GM23338 (cell line): Measurements from ENCODE around the gene C11orf21. TPM values are rescaled to one million over a fixed set of nuclear protein-coding genes. Genes with fewer than 3 reads are reported as not detected.

Experiments
- ATAC-seq: fragments of 200-7000 bp; cut with Tn5 transposase; 3 replicates; pipeline ENCODE4 v1.9.1; 2020
- DNase-seq: peaks from one replicate; pipeline ENCODE4 v3.0.0-alpha.2; 2015; ENCODE audit warnings: low spot score
- H2AFZ ChIP-seq: fragments of 200-600 bp; sonication (generic); 2 replicates; pipeline ENCODE4 v1.8.0; 2016; ENCODE audit warnings: antibody characterized with exemption, mild to moderate bottlenecking, moderate library complexity
- H3F3A ChIP-seq: fragments of 200-600 bp; sonication (generic); replicated peaks from 2 replicates; pipeline ENCODE4 v1.8.0; 2017; ENCODE audit warnings: antibody characterized with exemption, mixed run types, low read depth
- H3K27ac ChIP-seq: fragments of 200-600 bp; sonication (generic); 2 replicates; pipeline ENCODE4 v1.6.1; 2016; ENCODE audit warnings: low read depth
- H3K27me3 ChIP-seq: fragments of 200-600 bp; sonication (generic); 2 replicates; pipeline ENCODE4 v1.8.0; 2016; ENCODE audit warnings: mild to moderate bottlenecking, mixed run types, moderate library complexity; ENCODE audit not compliant: insufficient read depth
- H3K36me3 ChIP-seq: fragments of 200-600 bp; sonication (generic); 2 replicates; pipeline ENCODE4 v1.8.0; 2016; ENCODE audit warnings: mild to moderate bottlenecking; ENCODE audit not compliant: insufficient read depth
- H3K4me1 ChIP-seq: fragments of 200-600 bp; sonication (generic); 2 replicates; pipeline ENCODE4 v1.8.0; 2016; ENCODE audit warnings: mild to moderate bottlenecking, moderate library complexity; ENCODE audit not compliant: insufficient read depth
- H3K4me2 ChIP-seq: fragments of 200-600 bp; sonication (generic); 2 replicates; pipeline ENCODE4 v1.7.1; 2017; ENCODE audit warnings: mixed run types
- H3K4me3 ChIP-seq: fragments of 200-600 bp; sonication (generic); 2 replicates; pipeline ENCODE4 v1.6.1; 2016; ENCODE audit warnings: mixed run types
- H3K79me2 ChIP-seq: fragments of 200-600 bp; sonication (generic); replicated peaks from 2 replicates; pipeline ENCODE4 v1.8.0; 2017; ENCODE audit warnings: mild to moderate bottlenecking; ENCODE audit not compliant: insufficient read depth
- H3K9me2 ChIP-seq: fragments of 200-600 bp; sonication (generic); 2 replicates; pipeline ENCODE4 v1.8.0; 2017; ENCODE audit not compliant: insufficient read depth
- H4K20me1 ChIP-seq: fragments of 200-600 bp; sonication (generic); replicated peaks from 2 replicates; pipeline ENCODE4 v1.8.0; 2017; ENCODE audit warnings: mild to moderate bottlenecking; ENCODE audit not compliant: insufficient read depth
- H3K27ac Mint-ChIP-seq: 2 replicates; pipeline ENCODE4 v1.8.0; 2020; ENCODE audit warnings: inconsistent platforms, mild to moderate bottlenecking, moderate library complexity, mixed read lengths
- H3K27me3 Mint-ChIP-seq: 3 replicates; pipeline ENCODE4 v1.8.0; 2022; ENCODE audit warnings: low read depth, mild to moderate bottlenecking, moderate library complexity, mixed read lengths, inconsistent platforms; ENCODE audit not compliant: insufficient read depth, poor library complexity
- H3K36me3 Mint-ChIP-seq: 3 replicates; pipeline ENCODE4 v1.8.0; 2021; ENCODE audit warnings: low read depth, mild to moderate bottlenecking, inconsistent platforms, moderate library complexity, mixed read lengths
- H3K4me1 Mint-ChIP-seq: 3 replicates; pipeline ENCODE4 v1.8.0; 2020; ENCODE audit warnings: mild to moderate bottlenecking, inconsistent platforms, mixed read lengths
- H3K4me3 Mint-ChIP-seq: 3 replicates; pipeline ENCODE4 v1.8.0; 2021; ENCODE audit warnings: moderate library complexity, mild to moderate bottlenecking, inconsistent platforms, mixed read lengths
- H3K9me3 Mint-ChIP-seq: 3 replicates; pipeline ENCODE4 v1.8.0; 2020; ENCODE audit warnings: moderate library complexity, mild to moderate bottlenecking, inconsistent platforms, mixed read lengths
- CREB1 ChIP-seq: fragments of 250-450 bp; sonication (Bioruptor Pico); IDR thresholded peaks from 2 replicates; pipeline ENCODE4 v1.5.0; 2020; ENCODE audit warnings: low read depth, mild to moderate bottlenecking, moderate library complexity
- CTCF ChIP-seq, 2 experiments: fragments of 200-600 bp in 1 of 2; sonication (generic) in 1 of 2; conservative IDR thresholded peaks; 2 replicates each; pipeline versions ENCODE4 v1.5.1 to v1.6.1; 2016 to 2017; ENCODE audit warnings: antibody characterized with exemption in 2 of 2, low read depth in 2 of 2, mild to moderate bottlenecking in 2 of 2, moderate library complexity in 1 of 2
- EZH2 ChIP-seq: fragments of 200-600 bp; sonication (generic); IDR thresholded peaks from one replicate; pipeline ENCODE4 v1.8.0; 2017; ENCODE audit warnings: antibody characterized with exemption, mild to moderate bottlenecking, low read depth; ENCODE audit not compliant: unreplicated experiment
- JUNB ChIP-seq: IDR thresholded peaks from one replicate; pipeline ENCODE4 v1.6.1; 2016; ENCODE audit warnings: antibody characterized with exemption; ENCODE audit not compliant: unreplicated experiment
- ZNF114 ChIP-seq: fragments of 250-450 bp; sonication (Bioruptor Pico); IDR thresholded peaks from 2 replicates; pipeline ENCODE4 v1.5.0; 2020; ENCODE audit warnings: mild to moderate bottlenecking, moderate library complexity
- polyA plus RNA-seq: library from polyadenylated mRNA; unstranded; fragments of >200 nt; fragmentation: Nextera tagmentation; extraction: Ambion mirVana; gene quantifications from 2 replicates; pipeline ENCODE4 v1.2.1, GENCODE V29; 2016
- total RNA-seq: library from RNA; depleted of rRNA; stranded (reverse); fragments of >200 nt; shearing (Covaris generic); gene quantifications from 2 replicates; pipeline ENCODE4 v1.2.3, GENCODE V29; 2014
- TF ChIP-seq, protein P1 (sequence below): fragments of 250-450 bp; sonication (Bioruptor Pico); IDR thresholded peaks from 2 replicates; pipeline ENCODE4 v1.5.0; 2020; ENCODE audit warnings: mild to moderate bottlenecking, moderate library complexity
- TF ChIP-seq, protein P2 (sequence below): IDR thresholded peaks from one replicate; pipeline ENCODE4 v1.6.1; 2018; ENCODE audit warnings: antibody characterized with exemption; ENCODE audit not compliant: unreplicated experiment

The C11orf21 gene
- total and polyA plus RNA-seq, 2 experiments from 2014 or later: not detected

DNA sequence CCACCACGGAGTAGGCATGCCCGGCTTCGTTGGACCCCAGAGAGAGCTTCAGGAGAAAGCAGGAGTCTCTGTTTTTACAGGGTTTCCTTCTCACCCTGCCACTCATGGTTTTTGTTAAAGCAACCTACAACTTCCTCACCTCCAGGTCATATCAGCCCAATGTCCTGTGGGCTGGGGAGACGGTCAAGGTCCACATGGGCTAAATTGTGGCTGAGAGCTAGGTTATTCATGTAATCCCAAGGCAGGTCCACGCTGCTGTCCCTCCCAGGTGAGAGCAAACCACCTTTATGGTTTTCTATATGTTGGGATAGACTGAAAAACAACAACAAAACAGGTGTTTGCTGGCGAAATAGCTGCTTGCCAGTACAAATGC is 19.6 kb upstream of the C11orf21 start:
- Mint-ChIP-seq H3K27me3 (peaks cover 5% of the 10 kb centered on the region), H3K36me3 (no peaks in the 10 kb centered on the region; the same call in 2 of the 3 replicates), H3K4me3 (no peak overlapping the region), H3K4me1 (no peaks in the 10 kb centered on the region), H3K27ac (no peak overlapping the region), H3K9me3 (peaks cover 8% of the 10 kb centered on the region; the same call in 2 of the 3 replicates)
- Histone ChIP-seq H3K4me3 (no peak overlapping the region), H3K27ac (no peak overlapping the region), H3K27me3 (no peaks in the 10 kb centered on the region), H3F3A (no peaks in the 10 kb centered on the region), H3K79me2 (no peaks in the 10 kb centered on the region), H4K20me1 (no peaks in the 10 kb centered on the region), H3K36me3 (no peaks in the 10 kb centered on the region), H2AFZ (no peak overlapping the region), H3K9me2 (no peaks in the 10 kb centered on the region), H3K4me2 (no peak overlapping the region), H3K4me1 (no peaks in the 10 kb centered on the region)
- no peak for ATAC-seq
- DNase-seq: no peak
- TF ChIP-seq ZNF114 (CRISPR knock-in tag) (no peak), EZH2 (no peak), CREB1 (CRISPR knock-in tag) (no peak), CTCF (conservative IDR thresholded peaks at IDR 0.05; ENCODE audit: low read depth in 2 of 2) (no peak), JUNB (no peak)
- TF ChIP-seq, protein P1, sequence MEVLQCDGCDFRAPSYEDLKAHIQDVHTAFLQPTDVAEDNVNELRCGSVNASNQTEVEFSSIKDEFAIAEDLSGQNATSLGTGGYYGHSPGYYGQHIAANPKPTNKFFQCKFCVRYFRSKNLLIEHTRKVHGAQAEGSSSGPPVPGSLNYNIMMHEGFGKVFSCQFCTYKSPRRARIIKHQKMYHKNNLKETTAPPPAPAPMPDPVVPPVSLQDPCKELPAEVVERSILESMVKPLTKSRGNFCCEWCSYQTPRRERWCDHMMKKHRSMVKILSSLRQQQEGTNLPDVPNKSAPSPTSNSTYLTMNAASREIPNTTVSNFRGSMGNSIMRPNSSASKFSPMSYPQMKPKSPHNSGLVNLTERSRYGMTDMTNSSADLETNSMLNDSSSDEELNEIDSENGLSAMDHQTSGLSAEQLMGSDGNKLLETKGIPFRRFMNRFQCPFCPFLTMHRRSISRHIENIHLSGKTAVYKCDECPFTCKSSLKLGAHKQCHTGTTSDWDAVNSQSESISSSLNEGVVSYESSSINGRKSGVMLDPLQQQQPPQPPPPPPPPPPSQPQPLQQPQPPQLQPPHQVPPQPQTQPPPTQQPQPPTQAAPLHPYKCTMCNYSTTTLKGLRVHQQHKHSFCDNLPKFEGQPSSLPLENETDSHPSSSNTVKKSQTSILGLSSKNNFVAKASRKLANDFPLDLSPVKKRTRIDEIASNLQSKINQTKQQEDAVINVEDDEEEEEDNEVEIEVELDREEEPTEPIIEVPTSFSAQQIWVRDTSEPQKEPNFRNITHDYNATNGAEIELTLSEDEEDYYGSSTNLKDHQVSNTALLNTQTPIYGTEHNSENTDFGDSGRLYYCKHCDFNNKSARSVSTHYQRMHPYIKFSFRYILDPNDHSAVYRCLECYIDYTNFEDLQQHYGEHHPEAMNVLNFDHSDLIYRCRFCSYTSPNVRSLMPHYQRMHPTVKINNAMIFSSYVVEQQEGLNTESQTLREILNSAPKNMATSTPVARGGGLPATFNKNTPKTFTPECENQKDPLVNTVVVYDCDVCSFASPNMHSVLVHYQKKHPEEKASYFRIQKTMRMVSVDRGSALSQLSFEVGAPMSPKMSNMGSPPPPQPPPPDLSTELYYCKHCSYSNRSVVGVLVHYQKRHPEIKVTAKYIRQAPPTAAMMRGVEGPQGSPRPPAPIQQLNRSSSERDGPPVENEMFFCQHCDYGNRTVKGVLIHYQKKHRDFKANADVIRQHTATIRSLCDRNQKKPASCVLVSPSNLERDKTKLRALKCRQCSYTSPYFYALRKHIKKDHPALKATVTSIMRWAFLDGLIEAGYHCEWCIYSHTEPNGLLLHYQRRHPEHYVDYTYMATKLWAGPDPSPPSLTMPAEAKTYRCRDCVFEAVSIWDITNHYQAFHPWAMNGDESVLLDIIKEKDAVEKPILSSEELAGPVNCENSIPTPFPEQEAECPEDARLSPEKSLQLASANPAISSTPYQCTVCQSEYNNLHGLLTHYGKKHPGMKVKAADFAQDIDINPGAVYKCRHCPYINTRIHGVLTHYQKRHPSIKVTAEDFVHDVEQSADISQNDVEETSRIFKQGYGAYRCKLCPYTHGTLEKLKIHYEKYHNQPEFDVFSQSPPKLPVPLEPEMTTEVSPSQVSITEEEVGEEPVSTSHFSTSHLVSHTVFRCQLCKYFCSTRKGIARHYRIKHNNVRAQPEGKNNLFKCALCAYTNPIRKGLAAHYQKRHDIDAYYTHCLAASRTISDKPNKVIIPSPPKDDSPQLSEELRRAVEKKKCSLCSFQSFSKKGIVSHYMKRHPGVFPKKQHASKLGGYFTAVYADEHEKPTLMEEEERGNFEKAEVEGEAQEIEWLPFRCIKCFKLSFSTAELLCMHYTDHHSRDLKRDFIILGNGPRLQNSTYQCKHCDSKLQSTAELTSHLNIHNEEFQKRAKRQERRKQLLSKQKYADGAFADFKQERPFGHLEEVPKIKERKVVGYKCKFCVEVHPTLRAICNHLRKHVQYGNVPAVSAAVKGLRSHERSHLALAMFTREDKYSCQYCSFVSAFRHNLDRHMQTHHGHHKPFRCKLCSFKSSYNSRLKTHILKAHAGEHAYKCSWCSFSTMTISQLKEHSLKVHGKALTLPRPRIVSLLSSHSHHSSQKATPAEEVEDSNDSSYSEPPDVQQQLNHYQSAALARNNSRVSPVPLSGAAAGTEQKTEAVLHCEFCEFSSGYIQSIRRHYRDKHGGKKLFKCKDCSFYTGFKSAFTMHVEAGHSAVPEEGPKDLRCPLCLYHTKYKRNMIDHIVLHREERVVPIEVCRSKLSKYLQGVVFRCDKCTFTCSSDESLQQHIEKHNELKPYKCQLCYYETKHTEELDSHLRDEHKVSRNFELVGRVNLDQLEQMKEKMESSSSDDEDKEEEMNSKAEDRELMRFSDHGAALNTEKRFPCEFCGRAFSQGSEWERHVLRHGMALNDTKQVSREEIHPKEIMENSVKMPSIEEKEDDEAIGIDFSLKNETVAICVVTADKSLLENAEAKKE (CRISPR knock-in tag): no peak
- TF ChIP-seq, protein P2, sequence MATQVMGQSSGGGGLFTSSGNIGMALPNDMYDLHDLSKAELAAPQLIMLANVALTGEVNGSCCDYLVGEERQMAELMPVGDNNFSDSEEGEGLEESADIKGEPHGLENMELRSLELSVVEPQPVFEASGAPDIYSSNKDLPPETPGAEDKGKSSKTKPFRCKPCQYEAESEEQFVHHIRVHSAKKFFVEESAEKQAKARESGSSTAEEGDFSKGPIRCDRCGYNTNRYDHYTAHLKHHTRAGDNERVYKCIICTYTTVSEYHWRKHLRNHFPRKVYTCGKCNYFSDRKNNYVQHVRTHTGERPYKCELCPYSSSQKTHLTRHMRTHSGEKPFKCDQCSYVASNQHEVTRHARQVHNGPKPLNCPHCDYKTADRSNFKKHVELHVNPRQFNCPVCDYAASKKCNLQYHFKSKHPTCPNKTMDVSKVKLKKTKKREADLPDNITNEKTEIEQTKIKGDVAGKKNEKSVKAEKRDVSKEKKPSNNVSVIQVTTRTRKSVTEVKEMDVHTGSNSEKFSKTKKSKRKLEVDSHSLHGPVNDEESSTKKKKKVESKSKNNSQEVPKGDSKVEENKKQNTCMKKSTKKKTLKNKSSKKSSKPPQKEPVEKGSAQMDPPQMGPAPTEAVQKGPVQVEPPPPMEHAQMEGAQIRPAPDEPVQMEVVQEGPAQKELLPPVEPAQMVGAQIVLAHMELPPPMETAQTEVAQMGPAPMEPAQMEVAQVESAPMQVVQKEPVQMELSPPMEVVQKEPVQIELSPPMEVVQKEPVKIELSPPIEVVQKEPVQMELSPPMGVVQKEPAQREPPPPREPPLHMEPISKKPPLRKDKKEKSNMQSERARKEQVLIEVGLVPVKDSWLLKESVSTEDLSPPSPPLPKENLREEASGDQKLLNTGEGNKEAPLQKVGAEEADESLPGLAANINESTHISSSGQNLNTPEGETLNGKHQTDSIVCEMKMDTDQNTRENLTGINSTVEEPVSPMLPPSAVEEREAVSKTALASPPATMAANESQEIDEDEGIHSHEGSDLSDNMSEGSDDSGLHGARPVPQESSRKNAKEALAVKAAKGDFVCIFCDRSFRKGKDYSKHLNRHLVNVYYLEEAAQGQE: no peak
